ENCODE measurements around the gene STEAP3. TPM values are rescaled to one million over a fixed set of nuclear protein-coding genes. Genes with fewer than 3 reads are reported as not detected.

The STEAP3 gene
- total RNA-seq, 2 experiments from 2014 or later, result not detected

GRCh38 chr2:119240311-119241204 is 16.9 kb downstream of the STEAP3 start:
- Mint-ChIP-seq H3K27me3 (peaks cover 2% of the 10 kb centered on the region), H3K4me3 (no peak overlapping the region), H3K36me3 (ENCODE audit: low read depth) (no peaks in the 10 kb centered on the region), H3K9me3 (no peaks in the 10 kb centered on the region), H3K27ac (no peak overlapping the region), H3K4me1 (no peaks in the 10 kb centered on the region)
- DNase-seq, result no peak
- CTCF ChIA-PET, result no interaction called here
- POLR2A ChIA-PET, result no interaction called here

GRCh38 chr2:119241205-119241532 is 17.5 kb downstream of the STEAP3 start:
- no peaks in the 10 kb centered on the region for H3K36me3 Mint-ChIP-seq (ENCODE audit: low read depth)
- H3K27ac Mint-ChIP-seq, result no peak overlapping the region
- POLR2A ChIA-PET, result no interaction called here
- no peak for DNase-seq
- no peaks in the 10 kb centered on the region for H3K4me1 Mint-ChIP-seq
- H3K9me3 Mint-ChIP-seq, result no peaks in the 10 kb centered on the region
- CTCF ChIA-PET, result no interaction called here
- no peak overlapping the region for H3K4me3 Mint-ChIP-seq
- peaks cover 2% of the 10 kb centered on the region for H3K27me3 Mint-ChIP-seq

GRCh38 chr2:119242276-119243119 is 18.9 kb downstream of the STEAP3 start:
- no peaks in the 10 kb centered on the region for H3K9me3 Mint-ChIP-seq
- no peak for DNase-seq
- H3K27me3 Mint-ChIP-seq, result no peaks in the 10 kb centered on the region
- H3K36me3 Mint-ChIP-seq (ENCODE audit: low read depth), result no peaks in the 10 kb centered on the region
- H3K27ac Mint-ChIP-seq, result no peak overlapping the region
- no peaks in the 10 kb centered on the region for H3K4me1 Mint-ChIP-seq
- H3K4me3 Mint-ChIP-seq, result no peak overlapping the region
- CTCF ChIA-PET, result no interaction called here
- POLR2A ChIA-PET, result no interaction called here

GRCh38 chr2:119243621-119244020 is 20.0 kb downstream of the STEAP3 start:
- Mint-ChIP-seq H3K4me3 (no peak overlapping the region), H3K9me3 (no peaks in the 10 kb centered on the region), H3K27me3 (no peaks in the 10 kb centered on the region), H3K27ac (no peak overlapping the region), H3K4me1 (no peaks in the 10 kb centered on the region), H3K36me3 (ENCODE audit: low read depth) (no peaks in the 10 kb centered on the region)
- DNase-seq, result no peak
- CTCF ChIA-PET, result no interaction called here
- POLR2A ChIA-PET, result no interaction called here

- no peaks in the 10 kb centered on the region for H3K27me3 Mint-ChIP-seq
- H3K9me3 Mint-ChIP-seq, result no peaks in the 10 kb centered on the region
These were observed 21.6 kb downstream of the STEAP3 start for GRCh38 chr2:119245076-119245840.

GRCh38 chr2:119245841-119246230 is 22.2 kb downstream of the STEAP3 start:
- Mint-ChIP-seq H3K27me3 (no peaks in the 10 kb centered on the region), H3K36me3 (ENCODE audit: low read depth) (no peaks in the 10 kb centered on the region), H3K9me3 (no peaks in the 10 kb centered on the region), H3K4me3 (no peak overlapping the region), H3K4me1 (no peaks in the 10 kb centered on the region), H3K27ac (no peak overlapping the region)
- no peak for DNase-seq
- ChIA-PET POLR2A (no interaction called here), CTCF (no interaction called here)

More at GRCh38 chr2:119245076-119245840, 21.6 kb downstream of the STEAP3 start:
- H3K27ac Mint-ChIP-seq, result no peak overlapping the region
- ChIA-PET POLR2A (no interaction called here), CTCF (no interaction called here)
- H3K4me3 Mint-ChIP-seq, result no peak overlapping the region
- no peak for DNase-seq
- no peaks in the 10 kb centered on the region for H3K36me3 Mint-ChIP-seq (ENCODE audit: low read depth)
- H3K4me1 Mint-ChIP-seq, result no peaks in the 10 kb centered on the region

GRCh38 chr2:119246884-119247843 is 23.5 kb downstream of the STEAP3 start:
- Mint-ChIP-seq H3K9me3 (no peaks in the 10 kb centered on the region), H3K27me3 (no peaks in the 10 kb centered on the region), H3K36me3 (ENCODE audit: low read depth) (no peaks in the 10 kb centered on the region), H3K27ac (no peak overlapping the region), H3K4me1 (no peaks in the 10 kb centered on the region), H3K4me3 (no peak overlapping the region)
- ChIA-PET POLR2A (no interaction called here), CTCF (no interaction called here)
- no peak for DNase-seq

GRCh38 chr2:119247844-119248271 is 24.2 kb downstream of the STEAP3 start:
- H3K4me3 Mint-ChIP-seq, result no peak overlapping the region
- ChIA-PET POLR2A (no interaction called here), CTCF (no interaction called here)
- no peak for DNase-seq
- no peaks in the 10 kb centered on the region for H3K36me3 Mint-ChIP-seq (ENCODE audit: low read depth)
- H3K9me3 Mint-ChIP-seq, result no peaks in the 10 kb centered on the region
- no peaks in the 10 kb centered on the region for H3K4me1 Mint-ChIP-seq
- no peak overlapping the region for H3K27ac Mint-ChIP-seq
- no peaks in the 10 kb centered on the region for H3K27me3 Mint-ChIP-seq

GRCh38 chr2:119248311-119248710 is 24.7 kb downstream of the STEAP3 start:
- Mint-ChIP-seq H3K27me3 (no peaks in the 10 kb centered on the region), H3K9me3 (no peaks in the 10 kb centered on the region), H3K4me1 (no peaks in the 10 kb centered on the region), H3K4me3 (no peak overlapping the region), H3K36me3 (ENCODE audit: low read depth) (no peaks in the 10 kb centered on the region), H3K27ac (no peak overlapping the region)
- ChIA-PET POLR2A (no interaction called here), CTCF (interaction anchor here (1.0 kb wide), 1 partner anchor 28 kb away, joined by 3 read pairs; no protein-coding TSS in a partner anchor)
- no peak for DNase-seq

- Mint-ChIP-seq H3K27me3 (no peaks in the 10 kb centered on the region), H3K4me1 (no peaks in the 10 kb centered on the region), H3K9me3 (no peaks in the 10 kb centered on the region), H3K4me3 (no peak overlapping the region), H3K27ac (no peak overlapping the region), H3K36me3 (ENCODE audit: low read depth) (no peaks in the 10 kb centered on the region)
- CTCF ChIA-PET, result interaction anchor here (1.0 kb wide), 1 partner anchor 28 kb away, joined by 3 read pairs; no protein-coding TSS in a partner anchor
- POLR2A ChIA-PET, result no interaction called here
- DNase-seq, result no peak
These were observed 25.1 kb downstream of the STEAP3 start for GRCh38 chr2:119248751-119249150.

- ChIA-PET CTCF (interaction anchor here (1.0 kb wide), 1 partner anchor 29 kb away, joined by 3 read pairs; no protein-coding TSS in a partner anchor), POLR2A (no interaction called here)
These were observed 25.7 kb downstream of the STEAP3 start for GRCh38 chr2:119249311-119249710.

GRCh38 chr2:119249855-119250717 is 26.5 kb downstream of the STEAP3 start:
- ChIA-PET POLR2A (no interaction called here), CTCF (no interaction called here)
- Mint-ChIP-seq H3K4me3 (no peak overlapping the region), H3K9me3 (no peaks in the 10 kb centered on the region), H3K27ac (no peak overlapping the region), H3K27me3 (no peaks in the 10 kb centered on the region), H3K4me1 (no peaks in the 10 kb centered on the region), H3K36me3 (ENCODE audit: low read depth) (no peaks in the 10 kb centered on the region)
- DNase-seq, result no peak

More at GRCh38 chr2:119249311-119249710, 25.7 kb downstream of the STEAP3 start:
- Mint-ChIP-seq H3K4me3 (no peak overlapping the region), H3K9me3 (no peaks in the 10 kb centered on the region), H3K4me1 (no peaks in the 10 kb centered on the region), H3K27me3 (no peaks in the 10 kb centered on the region), H3K36me3 (ENCODE audit: low read depth) (no peaks in the 10 kb centered on the region), H3K27ac (no peak overlapping the region)
- DNase-seq, result no peak

Data from activated CD4-positive, alpha-beta memory T cell treated with anti-CD3 and anti-CD28 coated beads, Interleukin-2, amount 10 ng/mL, durations not matched to agents 7 days and 5 days (primary cell).